ENCODE measurements around the gene C1QC.

Gene C1QC
- 0 reads per million in 2 donors for total RNA-seq

GRCh38 chr1:22643381-22643780 lies at the start of gene C1QC:
Gene C1QC (plus strand): TSS chr1:22643633. CDS start chr1:22644024, 391 bp downstream.
- no peak for DNase-seq

- no peak for DNase-seq
Observed at GRCh38 chr1:22594396-22594795, 49.0 kb upstream of the C1QC start.

- DNase-seq = no peak
Observed at GRCh38 chr1:22595108-22595507, 48.3 kb upstream of the C1QC start.

DNA sequence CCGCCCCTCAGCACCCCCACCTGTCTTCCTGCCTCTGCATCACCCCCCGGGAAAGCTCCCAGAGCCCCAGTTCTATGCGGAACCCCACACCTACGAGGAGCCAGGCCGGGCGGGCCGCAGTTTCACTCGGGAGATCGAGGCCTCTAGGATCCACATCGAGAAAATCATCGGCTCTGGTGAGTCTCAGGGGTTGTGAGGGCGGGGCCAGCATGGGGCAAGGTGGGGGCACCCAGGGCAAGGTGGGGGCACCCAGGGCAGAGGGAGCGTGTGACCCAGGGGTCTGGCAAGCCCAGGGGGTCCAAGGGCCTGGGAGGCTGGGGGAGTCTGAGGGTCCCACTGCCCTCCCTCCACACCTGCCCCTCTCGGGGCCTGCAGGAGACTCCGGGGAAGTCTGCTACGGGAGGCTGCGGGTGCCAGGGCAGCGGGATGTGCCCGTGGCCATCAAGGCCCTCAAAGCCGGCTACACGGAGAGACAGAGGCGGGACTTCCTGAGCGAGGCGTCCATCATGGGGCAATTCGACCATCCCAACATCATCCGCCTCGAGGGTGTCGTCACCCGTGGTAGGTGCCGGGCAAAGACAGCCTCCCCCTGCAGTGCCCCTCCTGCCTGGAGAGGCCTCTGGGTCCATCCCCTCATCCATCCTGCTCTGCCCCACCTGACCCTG lies 46.0 kb upstream of the C1QC start:
- no peak for DNase-seq

- no peak for DNase-seq
Observed at GRCh38 chr1:22597996-22598395, 45.4 kb upstream of the C1QC start.

DNA sequence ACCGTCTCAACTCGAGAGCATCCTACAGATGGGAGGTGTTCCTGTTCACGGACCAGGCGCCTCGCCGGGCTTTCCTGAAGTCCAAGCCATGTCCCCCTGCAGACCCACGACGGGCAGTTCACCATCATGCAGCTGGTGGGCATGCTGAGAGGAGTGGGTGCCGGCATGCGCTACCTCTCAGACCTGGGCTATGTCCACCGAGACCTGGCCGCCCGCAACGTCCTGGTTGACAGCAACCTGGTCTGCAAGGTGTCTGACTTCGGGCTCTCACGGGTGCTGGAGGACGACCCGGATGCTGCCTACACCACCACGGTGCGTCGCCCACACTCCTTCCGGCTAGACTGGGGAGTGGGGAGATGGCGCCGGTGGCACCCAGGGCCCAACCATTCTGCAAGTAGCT lies 44.7 kb upstream of the C1QC start:
- DNase-seq = no peak

DNA sequence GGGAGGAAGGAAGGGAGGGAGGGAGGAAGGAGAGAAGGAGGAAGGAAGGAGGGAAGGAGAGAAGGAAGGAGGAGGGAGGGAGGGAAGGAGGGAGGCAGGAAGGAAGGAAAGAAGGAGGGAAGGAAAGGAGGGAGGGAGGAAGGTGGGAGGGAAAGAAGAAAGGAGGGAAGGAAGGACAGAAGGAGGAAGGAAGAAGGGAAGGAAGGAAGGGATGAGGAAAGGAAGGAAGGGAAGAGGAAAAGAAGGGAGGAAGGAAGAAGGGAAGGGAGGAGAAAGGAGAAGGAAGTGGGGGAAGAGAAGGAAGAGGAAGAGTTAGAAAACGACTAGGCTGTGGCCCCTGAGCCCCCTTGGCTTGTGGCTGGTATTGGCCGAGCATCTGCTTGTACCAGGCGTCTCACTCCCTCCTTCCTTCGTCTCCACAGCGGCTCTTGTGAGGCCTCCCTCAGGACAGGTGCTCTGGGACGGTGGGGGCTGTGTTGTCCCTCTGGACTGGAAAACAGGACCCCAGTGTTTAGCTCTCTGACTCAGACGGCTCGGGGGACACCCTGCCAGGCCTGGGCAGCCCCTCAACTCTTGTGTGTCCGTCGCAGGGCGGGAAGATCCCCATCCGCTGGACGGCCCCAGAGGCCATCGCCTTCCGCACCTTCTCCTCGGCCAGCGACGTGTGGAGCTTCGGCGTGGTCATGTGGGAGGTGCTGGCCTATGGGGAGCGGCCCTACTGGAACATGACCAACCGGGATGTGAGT lies 43.2 kb upstream of the C1QC start:
- no peak for DNase-seq

DNA sequence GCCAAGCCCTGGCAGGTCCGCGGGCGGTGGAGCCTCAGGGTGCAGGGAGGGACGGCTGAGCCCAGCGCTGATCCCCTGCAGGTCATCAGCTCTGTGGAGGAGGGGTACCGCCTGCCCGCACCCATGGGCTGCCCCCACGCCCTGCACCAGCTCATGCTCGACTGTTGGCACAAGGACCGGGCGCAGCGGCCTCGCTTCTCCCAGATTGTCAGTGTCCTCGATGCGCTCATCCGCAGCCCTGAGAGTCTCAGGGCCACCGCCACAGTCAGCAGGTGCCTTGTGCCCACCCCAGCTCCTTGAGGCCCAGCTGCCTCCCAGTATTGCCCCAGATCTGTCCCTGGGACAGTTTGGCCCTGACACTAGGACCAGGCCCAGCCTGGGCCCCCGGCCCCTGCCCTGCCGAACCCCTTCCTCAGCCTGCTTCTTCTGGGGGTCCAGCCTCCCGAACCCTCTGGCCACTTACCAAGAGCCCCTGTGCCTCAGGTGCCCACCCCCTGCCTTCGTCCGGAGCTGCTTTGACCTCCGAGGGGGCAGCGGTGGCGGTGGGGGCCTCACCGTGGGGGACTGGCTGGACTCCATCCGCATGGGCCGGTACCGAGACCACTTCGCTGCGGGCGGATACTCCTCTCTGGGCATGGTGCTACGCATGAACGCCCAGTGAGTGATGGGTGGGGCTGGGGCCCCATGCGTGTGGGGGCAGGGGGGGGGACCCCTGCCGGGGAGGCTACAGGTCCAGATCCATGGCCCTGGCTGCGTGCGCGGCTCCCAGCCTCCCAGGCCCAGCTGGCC lies 42.4 kb upstream of the C1QC start:
- no peak for DNase-seq

DNA sequence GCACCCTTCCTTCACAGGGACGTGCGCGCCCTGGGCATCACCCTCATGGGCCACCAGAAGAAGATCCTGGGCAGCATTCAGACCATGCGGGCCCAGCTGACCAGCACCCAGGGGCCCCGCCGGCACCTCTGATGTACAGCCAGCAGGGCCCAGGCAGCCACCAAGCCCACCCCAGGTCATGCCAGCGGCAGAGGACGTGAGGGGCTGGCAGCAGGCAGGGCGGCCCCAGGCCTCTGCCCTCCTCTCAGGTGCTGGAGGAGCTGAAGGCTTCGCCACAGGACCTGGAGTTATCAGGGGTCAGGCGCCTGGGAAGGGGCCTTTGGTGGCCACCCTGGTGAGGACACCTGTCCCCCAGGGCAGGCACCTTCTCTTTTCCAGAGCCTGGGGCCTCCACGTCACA lies 41.8 kb upstream of the C1QC start:
- no peak for DNase-seq

DNA sequence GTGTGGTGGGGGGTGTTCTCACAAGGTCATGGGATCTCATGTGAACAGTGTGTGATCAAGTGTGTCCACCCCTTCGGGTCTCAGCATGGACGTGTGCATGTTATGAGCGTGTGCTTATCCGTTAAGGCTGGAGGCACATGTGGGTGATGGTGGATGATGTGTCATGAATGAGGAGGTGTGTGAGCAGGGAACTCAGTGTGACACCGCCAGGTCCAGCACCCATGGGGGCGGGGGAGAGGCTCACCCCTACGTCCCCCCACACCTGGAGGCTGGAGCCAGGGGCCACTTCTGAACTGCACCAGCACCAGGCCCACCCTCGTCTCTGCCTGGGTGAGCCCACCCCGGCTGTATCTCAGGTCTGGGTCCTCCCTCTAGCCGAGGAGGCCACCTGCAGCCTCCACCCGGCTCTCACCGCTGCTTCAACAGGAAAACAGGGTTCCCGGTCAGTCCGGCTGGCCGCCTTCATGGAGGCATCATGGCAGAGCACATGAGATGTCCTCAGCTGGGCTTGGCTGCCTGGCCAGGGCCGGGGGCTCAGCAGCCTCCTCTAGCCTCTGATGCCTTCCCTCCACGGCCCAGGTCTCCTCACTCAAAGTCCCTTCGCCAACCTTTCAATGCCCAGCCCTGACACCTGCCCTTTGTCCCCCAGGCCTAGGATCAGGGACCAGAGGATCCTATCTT lies 41.2 kb upstream of the C1QC start:
- no peak for DNase-seq

DNA sequence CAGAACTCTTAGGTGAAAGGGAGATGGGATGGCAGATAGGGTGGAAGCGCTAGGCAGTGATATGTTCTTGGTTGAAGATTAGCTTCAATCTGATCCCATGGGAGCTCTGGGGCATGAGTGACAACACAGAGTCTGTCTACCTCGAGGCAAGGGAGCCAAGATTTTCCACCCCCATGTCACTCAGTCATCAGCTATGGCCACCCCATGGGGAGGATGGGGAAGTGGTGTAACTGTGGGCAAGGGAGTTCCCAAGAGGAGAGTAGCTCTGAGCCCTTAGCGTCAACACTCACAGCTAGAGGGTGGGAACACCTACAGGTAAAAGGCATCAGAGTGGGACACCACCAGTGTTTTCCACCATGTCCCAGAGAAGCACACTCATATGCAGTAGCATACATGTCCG lies 37.3 kb upstream of the C1QC start:
- DNase-seq = no peak

- DNase-seq = no peak
Observed at GRCh38 chr1:22607154-22607553, 36.3 kb upstream of the C1QC start.

GRCh38 chr1:22608361-22608760 lies 35.1 kb upstream of the C1QC start:
- DNase-seq = no peak

DNA sequence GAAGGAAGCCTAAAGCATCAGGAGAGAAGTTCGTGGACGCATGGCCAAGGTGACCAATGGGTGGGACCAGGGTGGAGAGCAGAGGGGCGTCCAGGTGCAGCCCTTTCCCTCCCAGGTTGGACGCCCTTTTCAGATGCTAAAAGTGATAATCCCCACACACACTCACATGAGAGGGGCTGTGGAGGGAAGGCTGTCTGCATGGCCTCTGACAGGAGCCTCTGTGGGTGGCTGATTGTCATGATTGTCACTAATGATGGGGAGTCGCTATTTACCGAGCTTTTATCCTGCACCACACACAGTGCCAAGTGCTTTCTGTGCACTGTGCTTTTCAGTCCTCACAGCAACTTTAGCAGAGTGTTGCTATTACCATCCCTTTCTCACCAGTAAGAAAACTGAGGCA lies 34.1 kb upstream of the C1QC start:
- DNase-seq = no peak

GRCh38 chr1:22611530-22611947 lies 31.9 kb upstream of the C1QC start:
- DNase-seq = no peak

GRCh38 chr1:22612671-22613571 lies 30.5 kb upstream of the C1QC start:
- DNase-seq = no peak

- DNase-seq = no peak
Observed at GRCh38 chr1:22613572-22613918, 29.9 kb upstream of the C1QC start.

GRCh38 chr1:22613951-22614350 lies 29.5 kb upstream of the C1QC start:
- no peak for DNase-seq

DNA sequence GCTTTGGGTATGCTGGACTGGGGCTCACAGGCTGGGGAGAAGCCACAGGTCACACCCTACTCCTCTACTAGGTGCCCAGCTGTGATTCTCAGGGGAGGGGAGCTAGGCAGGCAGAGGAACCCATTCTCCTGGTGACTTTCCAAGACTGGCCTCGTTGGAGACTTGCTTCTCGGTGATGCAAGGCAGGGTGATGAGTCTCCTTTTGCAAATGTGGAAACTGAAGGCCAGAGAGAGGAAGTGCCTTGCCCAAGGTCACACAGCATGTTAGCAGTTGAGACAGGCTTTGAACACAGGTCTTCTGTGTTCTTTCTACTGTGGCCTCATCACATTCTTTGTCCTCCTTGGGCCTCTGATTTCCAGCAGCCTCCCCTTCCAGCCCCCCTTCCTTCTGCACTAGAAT lies 27.5 kb upstream of the C1QC start:
- no peak for DNase-seq

DNA sequence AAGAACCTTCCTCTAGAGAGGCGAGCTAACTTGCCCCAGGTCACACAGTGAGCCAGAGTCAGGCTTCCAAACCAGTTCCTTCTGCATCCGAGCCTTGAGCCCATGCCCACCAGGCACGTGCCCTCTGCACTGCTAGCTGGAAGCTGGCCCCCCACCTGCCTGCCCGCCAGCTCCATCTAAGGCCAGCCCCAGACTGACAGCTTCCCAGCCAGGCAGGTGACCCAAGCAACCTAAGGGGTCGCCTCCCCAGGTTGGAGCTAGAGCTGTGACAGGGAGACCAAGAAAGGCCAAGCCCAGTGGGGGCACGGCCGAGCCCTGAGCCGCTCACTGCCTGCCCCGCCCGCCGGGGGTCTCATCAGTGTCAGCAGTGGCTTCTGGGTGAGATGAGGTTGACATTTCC lies 26.9 kb upstream of the C1QC start:
- DNase-seq = no peak

DNA sequence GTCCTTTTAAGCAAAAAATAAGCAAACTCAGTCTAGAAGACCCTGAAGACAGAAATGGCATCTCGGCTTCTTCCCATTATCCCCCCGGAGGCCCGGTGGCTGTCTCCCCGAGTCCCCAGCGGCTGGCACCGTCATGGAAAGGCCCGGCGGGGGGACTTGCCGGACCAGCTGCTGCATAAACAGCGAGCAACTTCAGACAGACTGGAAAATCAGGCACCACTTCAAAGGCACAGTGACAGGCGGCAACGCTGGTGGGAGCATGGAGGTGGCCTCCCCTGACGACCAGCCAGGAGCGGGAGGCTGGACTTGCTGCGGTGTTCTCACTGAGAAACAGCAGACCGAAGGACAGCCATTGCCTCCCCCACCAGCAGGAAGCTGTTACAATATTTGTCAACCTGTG lies 25.4 kb upstream of the C1QC start:
- DNase-seq = no peak

- DNase-seq = no peak
Observed at GRCh38 chr1:22619252-22619651, 24.2 kb upstream of the C1QC start.
